Ishikawa (cell line): Measurements from ENCODE around the gene MID1.

Source experiments
- CEBPB ChIP-seq: IDR thresholded peaks from 2 replicates; pipeline ENCODE4 v1.6.1; 2012
- CREB1 ChIP-seq: IDR thresholded peaks from 2 replicates; pipeline ENCODE4 v1.6.1; 2012; ENCODE audit warnings: low read depth
- FOXM1 ChIP-seq: IDR thresholded peaks from 2 replicates; pipeline ENCODE4 v1.6.1; 2012; ENCODE audit warnings: low read depth, borderline replicate concordance
- MAX ChIP-seq: IDR thresholded peaks from 2 replicates; pipeline ENCODE4 v1.6.1; 2012
- TEAD4 ChIP-seq: IDR thresholded peaks from 2 replicates; pipeline ENCODE4 v1.6.1; 2012
- YY1 ChIP-seq: IDR thresholded peaks from 2 replicates; pipeline ENCODE4 v1.6.1; 2012; ENCODE audit warnings: low read depth
- TF ChIP-seq, protein P1 (sequence below): IDR thresholded peaks from 2 replicates; pipeline ENCODE4 v1.6.1; 2012; ENCODE audit warnings: low read depth, mild to moderate bottlenecking

GRCh38 chrX:10474510-10474909, 145.9 kb downstream of the MID1 start:
- TF ChIP-seq CEBPB, result no peak
- TF ChIP-seq MAX, result no peak
- no peak for TF ChIP-seq CREB1
- no peak for TF ChIP-seq FOXM1
- TF ChIP-seq TEAD4, result no peak
- TF ChIP-seq, protein P1, sequence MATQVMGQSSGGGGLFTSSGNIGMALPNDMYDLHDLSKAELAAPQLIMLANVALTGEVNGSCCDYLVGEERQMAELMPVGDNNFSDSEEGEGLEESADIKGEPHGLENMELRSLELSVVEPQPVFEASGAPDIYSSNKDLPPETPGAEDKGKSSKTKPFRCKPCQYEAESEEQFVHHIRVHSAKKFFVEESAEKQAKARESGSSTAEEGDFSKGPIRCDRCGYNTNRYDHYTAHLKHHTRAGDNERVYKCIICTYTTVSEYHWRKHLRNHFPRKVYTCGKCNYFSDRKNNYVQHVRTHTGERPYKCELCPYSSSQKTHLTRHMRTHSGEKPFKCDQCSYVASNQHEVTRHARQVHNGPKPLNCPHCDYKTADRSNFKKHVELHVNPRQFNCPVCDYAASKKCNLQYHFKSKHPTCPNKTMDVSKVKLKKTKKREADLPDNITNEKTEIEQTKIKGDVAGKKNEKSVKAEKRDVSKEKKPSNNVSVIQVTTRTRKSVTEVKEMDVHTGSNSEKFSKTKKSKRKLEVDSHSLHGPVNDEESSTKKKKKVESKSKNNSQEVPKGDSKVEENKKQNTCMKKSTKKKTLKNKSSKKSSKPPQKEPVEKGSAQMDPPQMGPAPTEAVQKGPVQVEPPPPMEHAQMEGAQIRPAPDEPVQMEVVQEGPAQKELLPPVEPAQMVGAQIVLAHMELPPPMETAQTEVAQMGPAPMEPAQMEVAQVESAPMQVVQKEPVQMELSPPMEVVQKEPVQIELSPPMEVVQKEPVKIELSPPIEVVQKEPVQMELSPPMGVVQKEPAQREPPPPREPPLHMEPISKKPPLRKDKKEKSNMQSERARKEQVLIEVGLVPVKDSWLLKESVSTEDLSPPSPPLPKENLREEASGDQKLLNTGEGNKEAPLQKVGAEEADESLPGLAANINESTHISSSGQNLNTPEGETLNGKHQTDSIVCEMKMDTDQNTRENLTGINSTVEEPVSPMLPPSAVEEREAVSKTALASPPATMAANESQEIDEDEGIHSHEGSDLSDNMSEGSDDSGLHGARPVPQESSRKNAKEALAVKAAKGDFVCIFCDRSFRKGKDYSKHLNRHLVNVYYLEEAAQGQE, result no peak
- TF ChIP-seq YY1, result no peak
